ENCODE results near the gene S100A7.

S100A7 gene

DNA sequence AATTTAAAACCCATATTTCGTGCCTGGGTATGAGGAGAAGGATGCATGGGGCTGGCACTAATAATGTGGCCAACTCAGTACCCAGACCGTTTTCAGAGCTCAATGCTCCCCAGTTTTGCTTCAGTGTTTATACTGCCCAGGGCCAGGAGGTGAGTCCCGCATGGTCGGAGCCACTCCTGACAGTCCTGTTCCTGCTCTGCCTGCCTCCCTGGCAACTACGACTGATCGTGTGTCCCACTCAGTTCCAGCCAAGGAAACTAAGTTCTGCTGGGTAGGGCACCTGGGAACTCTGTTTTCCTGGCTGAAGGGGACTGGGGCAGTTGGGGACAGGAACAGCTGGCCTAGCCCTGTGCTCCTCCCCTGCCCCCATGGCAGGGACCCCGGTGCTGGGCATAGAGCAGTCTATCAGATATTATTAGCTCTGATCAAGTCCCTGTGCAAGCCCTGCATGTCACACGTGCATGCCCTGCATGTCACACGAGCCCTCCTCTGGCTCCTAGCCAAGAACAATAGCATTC lies 19.2 kb downstream of the S100A7 start:
- H3K4me1 ChIP-seq (ENCODE audit: control insufficient read depth, low read depth, low read length), result no peaks in the 10 kb centered on the region
- H3K9me3 ChIP-seq (ENCODE audit: control insufficient read depth, low read depth, low read length), result no peaks in the 10 kb centered on the region
- H3K36me3 ChIP-seq (ENCODE audit: control insufficient read depth, low read depth, low read length), result no peaks in the 10 kb centered on the region
- no peak overlapping the region for H3K4me3 ChIP-seq (ENCODE audit: low read length)
- no peak overlapping the region for H3K27ac ChIP-seq (ENCODE audit: low read length)
- H3K9ac ChIP-seq (ENCODE audit: low read length), result no peak overlapping the region
- no peaks in the 10 kb centered on the region for H3K27me3 ChIP-seq (ENCODE audit: control insufficient read depth, insufficient read depth, low read length)

DNA sequence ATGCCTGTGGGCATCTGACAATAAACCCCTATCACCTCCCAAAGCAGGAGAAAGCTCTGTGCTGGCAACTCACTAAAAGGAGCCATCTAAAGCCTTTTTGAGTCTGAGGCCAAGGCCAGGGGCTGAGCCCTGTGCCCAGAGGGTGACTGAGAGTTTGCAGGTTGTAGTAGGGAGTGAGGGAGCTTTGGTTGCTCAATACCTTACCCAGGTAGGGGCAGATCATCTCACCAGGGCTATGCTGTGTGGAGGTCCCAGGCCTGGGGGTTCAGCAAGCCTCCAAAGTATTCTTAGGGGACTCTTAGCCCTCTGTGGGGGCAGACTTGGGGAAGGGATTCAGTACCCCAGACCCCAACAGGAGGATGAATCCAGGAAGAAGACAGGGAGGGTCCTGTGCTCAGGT lies 21.2 kb downstream of the S100A7 start:
- Histone ChIP-seq H3K4me3 (ENCODE audit: low read length) (no peak overlapping the region), H3K36me3 (ENCODE audit: control insufficient read depth, low read depth, low read length) (no peaks in the 10 kb centered on the region), H3K9me3 (ENCODE audit: control insufficient read depth, low read depth, low read length) (no peaks in the 10 kb centered on the region), H3K27me3 (ENCODE audit: control insufficient read depth, insufficient read depth, low read length) (no peaks in the 10 kb centered on the region), H3K9ac (ENCODE audit: low read length) (no peak overlapping the region), H3K27ac (ENCODE audit: low read length) (no peak overlapping the region), H3K4me1 (ENCODE audit: control insufficient read depth, low read depth, low read length) (no peaks in the 10 kb centered on the region)

- no peak overlapping the region for H3K27ac ChIP-seq (ENCODE audit: low read length)
- no peak overlapping the region for H3K4me3 ChIP-seq (ENCODE audit: low read length)
- H3K9ac ChIP-seq (ENCODE audit: low read length), result no peak overlapping the region
- H3K27me3 ChIP-seq (ENCODE audit: control insufficient read depth, insufficient read depth, low read length), result no peaks in the 10 kb centered on the region
- H3K4me1 ChIP-seq (ENCODE audit: control insufficient read depth, low read depth, low read length), result no peaks in the 10 kb centered on the region
- no peaks in the 10 kb centered on the region for H3K9me3 ChIP-seq (ENCODE audit: control insufficient read depth, low read depth, low read length)
- H3K36me3 ChIP-seq (ENCODE audit: control insufficient read depth, low read depth, low read length), result no peaks in the 10 kb centered on the region
Measured at GRCh38 chr1:153438599-153438998, 21.9 kb downstream of the S100A7 start.

GRCh38 chr1:153437236-153437635 lies 23.2 kb downstream of the S100A7 start:
- Histone ChIP-seq H3K27ac (ENCODE audit: low read length) (no peak overlapping the region), H3K9ac (ENCODE audit: low read length) (no peak overlapping the region), H3K4me1 (ENCODE audit: control insufficient read depth, low read depth, low read length) (no peaks in the 10 kb centered on the region), H3K36me3 (ENCODE audit: control insufficient read depth, low read depth, low read length) (no peaks in the 10 kb centered on the region), H3K4me3 (ENCODE audit: low read length) (no peak overlapping the region), H3K9me3 (ENCODE audit: control insufficient read depth, low read depth, low read length) (no peaks in the 10 kb centered on the region), H3K27me3 (ENCODE audit: control insufficient read depth, insufficient read depth, low read length) (no peaks in the 10 kb centered on the region)

DNA sequence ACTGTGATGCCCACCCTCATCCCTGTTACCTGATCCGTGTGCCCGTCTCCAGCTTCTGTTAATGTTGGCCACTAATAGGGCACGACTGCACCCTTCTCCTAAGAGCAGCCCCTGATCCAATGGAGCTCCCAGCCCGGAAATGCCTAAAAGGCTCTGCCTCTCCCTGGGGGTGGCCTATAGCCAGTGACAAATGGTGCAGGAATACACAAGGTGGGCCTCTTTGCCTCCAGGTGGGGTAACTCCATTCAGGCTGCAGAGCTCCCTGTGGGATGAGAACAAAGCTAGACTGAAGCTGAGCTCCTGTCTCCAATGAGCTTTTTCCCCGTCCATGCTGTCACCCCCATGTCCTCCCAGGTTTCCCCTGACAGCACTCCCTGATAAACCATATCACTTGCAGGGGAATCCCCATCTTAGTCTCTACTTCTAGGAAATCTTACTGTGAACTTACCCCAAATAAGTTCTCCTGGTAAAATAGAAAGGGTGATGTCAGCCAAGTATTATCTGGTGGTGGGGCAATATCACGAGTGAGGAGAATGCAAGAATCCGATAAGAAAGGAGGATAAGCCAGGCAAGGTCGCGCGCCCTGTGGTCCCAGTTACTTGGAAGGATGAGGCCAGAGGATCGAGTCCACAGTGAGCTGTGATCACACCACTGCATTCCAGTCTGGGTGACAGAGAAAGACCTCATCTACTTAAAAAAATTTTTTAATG lies 25.6 kb downstream of the S100A7 start:
- H3K27me3 ChIP-seq (ENCODE audit: control insufficient read depth, insufficient read depth, low read length), result no peaks in the 10 kb centered on the region

GRCh38 chr1:153432874-153433681 lies 27.4 kb downstream of the S100A7 start:
- no peak overlapping the region for H3K4me3 ChIP-seq (ENCODE audit: low read length)
- H3K27me3 ChIP-seq (ENCODE audit: control insufficient read depth, insufficient read depth, low read length), result no peaks in the 10 kb centered on the region
- no peaks in the 10 kb centered on the region for H3K4me1 ChIP-seq (ENCODE audit: control insufficient read depth, low read depth, low read length)
- H3K9me3 ChIP-seq (ENCODE audit: control insufficient read depth, low read depth, low read length), result no peaks in the 10 kb centered on the region
- no peak overlapping the region for H3K27ac ChIP-seq (ENCODE audit: low read length)
- no peaks in the 10 kb centered on the region for H3K36me3 ChIP-seq (ENCODE audit: control insufficient read depth, low read depth, low read length)
- H3K9ac ChIP-seq (ENCODE audit: low read length), result no peak overlapping the region

More for the DNA sequence above, 25.6 kb downstream of the S100A7 start:
- Histone ChIP-seq H3K9ac (ENCODE audit: low read length) (no peak overlapping the region), H3K4me1 (ENCODE audit: control insufficient read depth, low read depth, low read length) (no peaks in the 10 kb centered on the region), H3K27ac (ENCODE audit: low read length) (no peak overlapping the region), H3K36me3 (ENCODE audit: control insufficient read depth, low read depth, low read length) (no peaks in the 10 kb centered on the region), H3K4me3 (ENCODE audit: low read length) (no peak overlapping the region), H3K9me3 (ENCODE audit: control insufficient read depth, low read depth, low read length) (no peaks in the 10 kb centered on the region)

DNA sequence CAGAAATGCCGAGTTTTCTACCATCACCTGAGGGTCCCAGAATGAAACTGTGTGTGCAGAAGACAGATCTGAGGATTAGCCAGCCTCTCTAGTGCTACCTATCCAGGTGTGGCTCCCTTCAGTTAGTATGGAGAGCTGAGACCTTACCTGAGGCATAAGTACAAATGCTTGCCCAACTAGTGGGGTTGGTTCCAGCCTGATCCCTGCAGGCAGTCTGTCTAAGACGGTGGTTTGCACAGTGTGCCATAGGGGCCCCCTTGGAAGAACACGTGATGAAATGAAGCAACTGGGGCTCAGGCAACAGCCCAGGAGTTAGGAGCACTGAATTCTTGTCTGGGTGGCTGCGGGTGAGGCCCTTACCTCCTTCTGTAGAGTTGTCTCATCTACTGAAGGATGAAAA lies 28.5 kb downstream of the S100A7 start:
- Histone ChIP-seq H3K4me1 (ENCODE audit: control insufficient read depth, low read depth, low read length) (no peaks in the 10 kb centered on the region), H3K36me3 (ENCODE audit: control insufficient read depth, low read depth, low read length) (no peaks in the 10 kb centered on the region), H3K9ac (ENCODE audit: low read length) (no peak overlapping the region), H3K27ac (ENCODE audit: low read length) (no peak overlapping the region), H3K9me3 (ENCODE audit: control insufficient read depth, low read depth, low read length) (no peaks in the 10 kb centered on the region), H3K4me3 (ENCODE audit: low read length) (no peak overlapping the region), H3K27me3 (ENCODE audit: control insufficient read depth, insufficient read depth, low read length) (no peaks in the 10 kb centered on the region)

DNA sequence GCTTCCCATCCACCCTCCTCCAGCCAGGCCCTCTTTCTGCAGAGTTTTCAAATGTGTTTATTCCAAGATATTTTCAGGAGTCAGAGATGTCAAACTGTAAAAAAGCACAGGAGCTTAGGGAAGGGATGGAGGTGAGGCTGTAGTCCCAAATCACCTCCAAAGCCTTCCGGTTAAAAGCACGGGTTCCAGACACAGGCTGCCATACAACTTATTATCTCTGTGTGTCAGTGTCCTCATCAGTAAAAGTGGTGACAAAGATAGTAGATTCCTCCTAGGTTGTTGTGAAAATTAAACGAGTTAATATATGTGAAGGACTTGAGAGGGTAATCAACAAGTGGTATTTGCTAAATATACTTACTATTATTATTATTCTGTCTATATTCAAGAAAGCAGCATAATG lies 29.0 kb downstream of the S100A7 start:
- no peaks in the 10 kb centered on the region for H3K4me1 ChIP-seq (ENCODE audit: control insufficient read depth, low read depth, low read length)
- H3K27ac ChIP-seq (ENCODE audit: low read length), result no peak overlapping the region
- H3K27me3 ChIP-seq (ENCODE audit: control insufficient read depth, insufficient read depth, low read length), result no peaks in the 10 kb centered on the region
- H3K9ac ChIP-seq (ENCODE audit: low read length), result no peak overlapping the region
- no peak overlapping the region for H3K4me3 ChIP-seq (ENCODE audit: low read length)
- H3K9me3 ChIP-seq (ENCODE audit: control insufficient read depth, low read depth, low read length), result no peaks in the 10 kb centered on the region
- H3K36me3 ChIP-seq (ENCODE audit: control insufficient read depth, low read depth, low read length), result no peaks in the 10 kb centered on the region

- no peak overlapping the region for H3K4me3 ChIP-seq (ENCODE audit: low read length)
Measured at GRCh38 chr1:153431002-153431401, 29.4 kb downstream of the S100A7 start.

GRCh38 chr1:153430561-153430960 lies 29.9 kb downstream of the S100A7 start:
- Histone ChIP-seq H3K27me3 (ENCODE audit: control insufficient read depth, insufficient read depth, low read length) (no peaks in the 10 kb centered on the region), H3K4me3 (ENCODE audit: low read length) (no peak overlapping the region), H3K36me3 (ENCODE audit: control insufficient read depth, low read depth, low read length) (no peaks in the 10 kb centered on the region), H3K9me3 (ENCODE audit: control insufficient read depth, low read depth, low read length) (no peaks in the 10 kb centered on the region), H3K27ac (ENCODE audit: low read length) (no peak overlapping the region), H3K9ac (ENCODE audit: low read length) (no peak overlapping the region), H3K4me1 (ENCODE audit: control insufficient read depth, low read depth, low read length) (no peaks in the 10 kb centered on the region)

More at GRCh38 chr1:153431002-153431401, 29.4 kb downstream of the S100A7 start:
- no peak overlapping the region for H3K9ac ChIP-seq (ENCODE audit: low read length)
- no peaks in the 10 kb centered on the region for H3K4me1 ChIP-seq (ENCODE audit: control insufficient read depth, low read depth, low read length)
- H3K9me3 ChIP-seq (ENCODE audit: control insufficient read depth, low read depth, low read length), result no peaks in the 10 kb centered on the region
- no peak overlapping the region for H3K27ac ChIP-seq (ENCODE audit: low read length)
- H3K36me3 ChIP-seq (ENCODE audit: control insufficient read depth, low read depth, low read length), result no peaks in the 10 kb centered on the region
- H3K27me3 ChIP-seq (ENCODE audit: control insufficient read depth, insufficient read depth, low read length), result no peaks in the 10 kb centered on the region

DNA sequence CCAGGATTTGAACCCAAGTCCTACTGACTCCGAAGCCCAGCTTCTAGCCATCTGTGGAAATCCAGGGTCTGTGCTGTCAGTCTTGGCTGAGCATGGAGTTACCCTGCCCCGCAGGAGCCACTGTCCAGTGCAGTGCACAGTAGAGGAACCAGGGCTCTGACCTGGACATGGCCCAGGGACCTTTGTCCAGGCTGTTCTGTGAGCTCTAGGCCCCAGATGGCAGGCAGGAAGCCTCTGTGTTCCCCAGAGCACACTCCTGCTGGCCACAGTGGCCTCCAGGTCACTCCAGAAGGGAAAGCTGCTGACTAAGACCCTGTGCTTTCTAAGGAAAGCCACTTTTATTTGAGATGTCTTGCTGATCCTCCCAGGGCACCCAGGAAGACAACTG lies 30.3 kb downstream of the S100A7 start:
- Histone ChIP-seq H3K36me3 (ENCODE audit: control insufficient read depth, low read depth, low read length) (no peaks in the 10 kb centered on the region), H3K9me3 (ENCODE audit: control insufficient read depth, low read depth, low read length) (no peaks in the 10 kb centered on the region), H3K27me3 (ENCODE audit: control insufficient read depth, insufficient read depth, low read length) (no peaks in the 10 kb centered on the region), H3K4me3 (ENCODE audit: low read length) (no peak overlapping the region), H3K9ac (ENCODE audit: low read length) (no peak overlapping the region), H3K27ac (ENCODE audit: low read length) (no peak overlapping the region), H3K4me1 (ENCODE audit: control insufficient read depth, low read depth, low read length) (no peaks in the 10 kb centered on the region)

Measured in iPS-18a (cell line).